Ectodermal cell (in vitro differentiated cells): ENCODE measurements around the gene BRICD5.
A peak's percentile ranks its signal among the peaks of the same experiment; 100 is the strongest.
"Not testable (repeated sequence)": the region's sequence is repeated elsewhere in the genome, so short reads cannot be mapped to it uniquely, and the experiment has no call there.

Experiments
- H3K27ac ChIP-seq: 2 replicates; pipeline ENCODE4 v1.7.0; 2013; ENCODE audit warnings: mild to moderate bottlenecking, low read depth, low read length; ENCODE audit not compliant: insufficient read depth, poor library complexity, severe bottlenecking
- H3K27me3 ChIP-seq: 2 replicates; pipeline ENCODE4 v1.7.0; 2013; ENCODE audit warnings: mild to moderate bottlenecking, low read length; ENCODE audit not compliant: insufficient read depth, control insufficient read depth, poor library complexity, severe bottlenecking
- H3K36me3 ChIP-seq: one replicate; pipeline ENCODE4 v1.7.0; 2013; ENCODE audit warnings: low read length; ENCODE audit not compliant: control insufficient read depth, insufficient read depth
- H3K4me1 ChIP-seq: one replicate; pipeline ENCODE4 v1.7.0; 2013; ENCODE audit warnings: low read length; ENCODE audit not compliant: control insufficient read depth, insufficient read depth
- H3K4me3 ChIP-seq: 2 replicates; pipeline ENCODE4 v1.7.0; 2013; ENCODE audit warnings: low read depth, low read length, control low read depth; ENCODE audit not compliant: insufficient read depth
- H3K9me3 ChIP-seq: 2 replicates; pipeline ENCODE4 v1.7.0; 2013; ENCODE audit warnings: mild to moderate bottlenecking, low read length, moderate library complexity; ENCODE audit not compliant: control insufficient read depth
- WGBS, 2 experiments: methylation state at CpG; one replicate each; pipeline ENCODE4 v1.1.7; 2013; ENCODE audit warnings: missing lambda C conversion rate in 2 of 2; 5-methylcytosine and 5-hydroxymethylcytosine counted together

Gene BRICD5

GRCh38 chr16:2208308-2208707 lies 2.4 kb downstream of the BRICD5 start:
- Histone ChIP-seq H3K36me3 (peaks cover 28% of the 10 kb centered on the region), H3K9me3 (no peaks in the 10 kb centered on the region), H3K4me1 (peaks cover 8% of the 10 kb centered on the region), H3K27me3 (no peaks in the 10 kb centered on the region), H3K27ac (no peak overlapping the region), H3K4me3 (no peak overlapping the region)
- WGBS, 2 experiments = 95 to 96% methylated on average over 23 of the region's 23 CpGs

GRCh38 chr16:2207872-2208271 lies 2.8 kb downstream of the BRICD5 start:
- Histone ChIP-seq H3K4me3 (no peak overlapping the region), H3K36me3 (peaks cover 28% of the 10 kb centered on the region), H3K27me3 (no peaks in the 10 kb centered on the region), H3K9me3 (no peaks in the 10 kb centered on the region), H3K4me1 (peaks cover 4% of the 10 kb centered on the region), H3K27ac (no peak overlapping the region)
- 95% methylated on average over 9 of the region's 9 CpGs for WGBS, 2 experiments

- H3K27me3 ChIP-seq = peaks cover 5% of the 10 kb centered on the region
- no peaks in the 10 kb centered on the region for H3K4me1 ChIP-seq
- no peak overlapping the region for H3K4me3 ChIP-seq
- no peaks in the 10 kb centered on the region for H3K9me3 ChIP-seq
- H3K36me3 ChIP-seq = peaks cover 20% of the 10 kb centered on the region
- WGBS, 2 experiments = 97% methylated on average over 23 of the region's 23 CpGs
- H3K27ac ChIP-seq = no peak overlapping the region
Measured at GRCh38 chr16:2206780-2207433, 3.8 kb downstream of the BRICD5 start.

GRCh38 chr16:2206420-2206779 lies 4.3 kb downstream of the BRICD5 start:
- H3K36me3 ChIP-seq = peaks cover 20% of the 10 kb centered on the region
- peaks cover 5% of the 10 kb centered on the region for H3K27me3 ChIP-seq
- peak overlapping the region; percentile 92 for H3K4me3 ChIP-seq
- H3K27ac ChIP-seq = no peak overlapping the region
- H3K4me1 ChIP-seq = no peaks in the 10 kb centered on the region
- no peaks in the 10 kb centered on the region for H3K9me3 ChIP-seq
- 93 to 95% methylated on average over 18 of the region's 18 CpGs for WGBS, 2 experiments

- Histone ChIP-seq H3K36me3 (peaks cover 20% of the 10 kb centered on the region), H3K4me1 (no peaks in the 10 kb centered on the region), H3K27me3 (peaks cover 5% of the 10 kb centered on the region), H3K27ac (no peak overlapping the region), H3K9me3 (no peaks in the 10 kb centered on the region), H3K4me3 (peak overlapping the region; percentile 92)
- 27 to 31% methylated on average over 16 of the region's 16 CpGs for WGBS, 2 experiments
Measured at GRCh38 chr16:2205967-2206313, 4.7 kb downstream of the BRICD5 start.

GRCh38 chr16:2205104-2205966 lies 5.3 kb downstream of the BRICD5 start, which contains the start of gene MLST8:
TSS of gene MLST8 (plus strand) at chr16:2205454. CDS start at chr16:2206086, 632 bp downstream.
- H3K27me3 ChIP-seq = peaks cover 9% of the 10 kb centered on the region
- H3K27ac ChIP-seq = peak within 1 kb of the TSS; percentile 44
- 0 to 1% methylated on average over 93 of the region's 93 CpGs for WGBS, 2 experiments
- no peaks in the 10 kb centered on the region for H3K9me3 ChIP-seq
- H3K4me1 ChIP-seq = no peaks in the 10 kb centered on the region
- peaks cover 20% of the 10 kb centered on the region for H3K36me3 ChIP-seq
- peak within 1 kb of the TSS; percentile 92 for H3K4me3 ChIP-seq

GRCh38 chr16:2204416-2205103 lies 6.1 kb downstream of the BRICD5 start:
- Histone ChIP-seq H3K4me3 (peak overlapping the region; percentile 92), H3K4me1 (no peaks in the 10 kb centered on the region), H3K27ac (no peak overlapping the region), H3K9me3 (no peaks in the 10 kb centered on the region), H3K27me3 (peaks cover 16% of the 10 kb centered on the region), H3K36me3 (peaks cover 20% of the 10 kb centered on the region)
- WGBS, 2 experiments = 81 to 82% methylated on average over 13 of the region's 13 CpGs

- Histone ChIP-seq H3K36me3 (peaks cover 13% of the 10 kb centered on the region), H3K27me3 (peaks cover 30% of the 10 kb centered on the region)
- H3K27ac ChIP-seq, H3K9me3 ChIP-seq, H3K4me3 ChIP-seq, H3K4me1 ChIP-seq: not testable (repeated sequence)
- 93 to 95% methylated on average over 7 of the region's 8 CpGs for WGBS, 2 experiments
Measured at GRCh38 chr16:2203119-2203688, 7.5 kb downstream of the BRICD5 start.

GRCh38 chr16:2200313-2200712 lies 10.3 kb downstream of the BRICD5 start:
- peaks cover 6% of the 10 kb centered on the region for H3K4me1 ChIP-seq
- peaks cover 55% of the 10 kb centered on the region for H3K27me3 ChIP-seq
- H3K27ac ChIP-seq = no peak overlapping the region
- 87 to 90% methylated on average over 6 of the region's 6 CpGs for WGBS, 2 experiments
- H3K9me3 ChIP-seq = no peaks in the 10 kb centered on the region
- no peak overlapping the region for H3K4me3 ChIP-seq
- no peaks in the 10 kb centered on the region for H3K36me3 ChIP-seq
